Activated CD8-positive, alpha-beta memory T cell treated with anti-CD3 and anti-CD28 coated beads for 24 hours (primary cell): ENCODE data around the gene ITGBL1.

ENCODE experiments used
- DNase-seq: peaks from one replicate; pipeline ENCODE4 v3.0.0-alpha.2; 2020

ITGBL1 gene

GRCh38 chr13:101453784-101454201, 1.3 kb downstream of the ITGBL1 start:
- DNase-seq = no peak

GRCh38 chr13:101454767-101455166, 2.3 kb downstream of the ITGBL1 start:
- no peak for DNase-seq

GRCh38 chr13:101455863-101456262, 3.4 kb downstream of the ITGBL1 start:
- DNase-seq = no peak

GRCh38 chr13:101457176-101457575, 4.7 kb downstream of the ITGBL1 start:
- no peak for DNase-seq

GRCh38 chr13:101465877-101466276, 13.4 kb downstream of the ITGBL1 start:
- no peak for DNase-seq

GRCh38 chr13:101467415-101467814, 14.9 kb downstream of the ITGBL1 start:
- DNase-seq = no peak

- DNase-seq = no peak
These were observed 21.0 kb downstream of the ITGBL1 start for GRCh38 chr13:101473458-101473857.

- no peak for DNase-seq
These were observed 22.0 kb downstream of the ITGBL1 start for GRCh38 chr13:101474419-101474957.

GRCh38 chr13:101475536-101475935, 23.1 kb downstream of the ITGBL1 start:
- DNase-seq = no peak

GRCh38 chr13:101481421-101481820, 28.9 kb downstream of the ITGBL1 start:
- DNase-seq = no peak

- no peak for DNase-seq
These were observed 34.4 kb downstream of the ITGBL1 start for GRCh38 chr13:101486708-101487437.

- no peak for DNase-seq
These were observed 35.0 kb downstream of the ITGBL1 start for GRCh38 chr13:101487438-101487830.

GRCh38 chr13:101488734-101489133, 36.3 kb downstream of the ITGBL1 start:
- DNase-seq = no peak

GRCh38 chr13:101489643-101490405, 37.3 kb downstream of the ITGBL1 start:
- DNase-seq = no peak

- DNase-seq = no peak
These were observed 38.0 kb downstream of the ITGBL1 start for GRCh38 chr13:101490406-101491015.

- no peak for DNase-seq
These were observed 39.9 kb downstream of the ITGBL1 start for GRCh38 chr13:101492251-101492910.

- no peak for DNase-seq
These were observed 41.1 kb downstream of the ITGBL1 start for GRCh38 chr13:101493541-101493940.

- no peak for DNase-seq
These were observed 46.9 kb downstream of the ITGBL1 start for GRCh38 chr13:101499406-101499805.

- no peak for DNase-seq
These were observed 50.1 kb downstream of the ITGBL1 start for GRCh38 chr13:101502618-101503017.

- DNase-seq = no peak
These were observed 58.7 kb downstream of the ITGBL1 start for GRCh38 chr13:101511161-101511560.

- no peak for DNase-seq
These were observed 59.3 kb downstream of the ITGBL1 start for GRCh38 chr13:101511766-101512165.

GRCh38 chr13:101512650-101513049, 60.2 kb downstream of the ITGBL1 start:
- DNase-seq = no peak

GRCh38 chr13:101514100-101514499, 61.6 kb downstream of the ITGBL1 start:
- no peak for DNase-seq
